ENCODE data around the gene GOLPH3. TPM values are rescaled to one million over a fixed set of nuclear protein-coding genes. Genes with fewer than 3 reads are reported as not detected.
"Not testable (repeated sequence)": the region's sequence is repeated elsewhere in the genome, so short reads cannot be mapped to it uniquely, and the experiment has no call there.

Gene GOLPH3
- polyA plus RNA-seq, 1 donor, result 85.5 TPM

GRCh38 chr5:32078855-32079254 is 95.3 kb downstream of the GOLPH3 start:
- H3K27me3 ChIP-seq (ENCODE audit: control insufficient read depth, insufficient read depth, low read length); H3K36me3 ChIP-seq (ENCODE audit: control insufficient read depth, insufficient read depth, low read length); H3K27ac ChIP-seq (ENCODE audit: low read length); H3K4me1 ChIP-seq (ENCODE audit: control insufficient read depth, insufficient read depth, low read length); DNase-seq; H3K4me3 ChIP-seq (ENCODE audit: low read length); H3K9me3 ChIP-seq (ENCODE audit: control insufficient read depth, low read depth, low read length): not testable (repeated sequence)
- no CpG with 5 or more reads among the region's 6 CpGs for WGBS (ENCODE audit: insufficient coverage, low lambda C conversion rate)

- no peak overlapping the region for H3K4me3 ChIP-seq (ENCODE audit: low read length)
- no peaks in the 10 kb centered on the region for H3K4me1 ChIP-seq (ENCODE audit: control insufficient read depth, insufficient read depth, low read length)
- WGBS (ENCODE audit: insufficient coverage, low lambda C conversion rate), result 0% methylated on average over 1 of the region's 4 CpGs
- no peaks in the 10 kb centered on the region for H3K9me3 ChIP-seq (ENCODE audit: control insufficient read depth, low read depth, low read length)
- H3K36me3 ChIP-seq (ENCODE audit: control insufficient read depth, insufficient read depth, low read length), result no peaks in the 10 kb centered on the region
- no peaks in the 10 kb centered on the region for H3K27me3 ChIP-seq (ENCODE audit: control insufficient read depth, insufficient read depth, low read length)
- no peak for DNase-seq
- no peak overlapping the region for H3K27ac ChIP-seq (ENCODE audit: low read length)
These were observed 97.1 kb downstream of the GOLPH3 start for GRCh38 chr5:32076699-32077695.

Other genes with a start within 250 kb of the GOLPH3 start
- 19.1 TPM for gene MTMR12, start 138.6 kb upstream of the GOLPH3 start, polyA plus RNA-seq